ENCODE data around the gene TMPRSS2.

The TMPRSS2 gene

DNA sequence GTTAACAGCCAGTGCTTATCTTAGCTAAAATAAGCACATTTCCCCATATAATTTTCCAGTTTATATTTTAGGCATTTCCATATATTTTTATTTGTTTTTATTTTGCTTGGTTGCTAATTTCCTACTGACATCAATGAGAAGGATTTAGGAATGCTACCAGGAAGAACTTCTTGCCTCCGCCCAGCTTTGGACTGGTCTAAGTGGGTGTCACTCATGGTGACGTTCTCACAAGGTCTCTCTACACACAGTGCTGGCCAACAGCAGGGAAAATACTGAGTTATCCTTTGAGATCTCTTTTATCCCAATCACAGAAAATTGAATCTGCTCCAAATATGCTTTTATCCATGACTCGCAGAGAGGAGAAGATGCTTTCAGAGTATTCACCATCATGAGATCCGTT is 68.7 kb downstream of the TMPRSS2 start:
- no peaks in the 10 kb centered on the region for H3K27me3 ChIP-seq (replicated peaks; ENCODE audit: control insufficient read depth, insufficient read depth, low read length)
- no peak for DNase-seq (ENCODE audit: extremely low read depth, insufficient read length)
- no peak overlapping the region for H3K4me3 ChIP-seq (replicated peaks; ENCODE audit: low read depth, low read length)
- H3K36me3 ChIP-seq (ENCODE audit: control insufficient read depth, insufficient read depth, low read length) = peaks cover 52% of the 10 kb centered on the region
- TF ChIP-seq, protein P1, sequence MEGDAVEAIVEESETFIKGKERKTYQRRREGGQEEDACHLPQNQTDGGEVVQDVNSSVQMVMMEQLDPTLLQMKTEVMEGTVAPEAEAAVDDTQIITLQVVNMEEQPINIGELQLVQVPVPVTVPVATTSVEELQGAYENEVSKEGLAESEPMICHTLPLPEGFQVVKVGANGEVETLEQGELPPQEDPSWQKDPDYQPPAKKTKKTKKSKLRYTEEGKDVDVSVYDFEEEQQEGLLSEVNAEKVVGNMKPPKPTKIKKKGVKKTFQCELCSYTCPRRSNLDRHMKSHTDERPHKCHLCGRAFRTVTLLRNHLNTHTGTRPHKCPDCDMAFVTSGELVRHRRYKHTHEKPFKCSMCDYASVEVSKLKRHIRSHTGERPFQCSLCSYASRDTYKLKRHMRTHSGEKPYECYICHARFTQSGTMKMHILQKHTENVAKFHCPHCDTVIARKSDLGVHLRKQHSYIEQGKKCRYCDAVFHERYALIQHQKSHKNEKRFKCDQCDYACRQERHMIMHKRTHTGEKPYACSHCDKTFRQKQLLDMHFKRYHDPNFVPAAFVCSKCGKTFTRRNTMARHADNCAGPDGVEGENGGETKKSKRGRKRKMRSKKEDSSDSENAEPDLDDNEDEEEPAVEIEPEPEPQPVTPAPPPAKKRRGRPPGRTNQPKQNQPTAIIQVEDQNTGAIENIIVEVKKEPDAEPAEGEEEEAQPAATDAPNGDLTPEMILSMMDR (IDR thresholded peaks at IDR 0.05; ENCODE audit: insufficient read depth, low read length, poor library complexity, severe bottlenecking) = no peak

DNA sequence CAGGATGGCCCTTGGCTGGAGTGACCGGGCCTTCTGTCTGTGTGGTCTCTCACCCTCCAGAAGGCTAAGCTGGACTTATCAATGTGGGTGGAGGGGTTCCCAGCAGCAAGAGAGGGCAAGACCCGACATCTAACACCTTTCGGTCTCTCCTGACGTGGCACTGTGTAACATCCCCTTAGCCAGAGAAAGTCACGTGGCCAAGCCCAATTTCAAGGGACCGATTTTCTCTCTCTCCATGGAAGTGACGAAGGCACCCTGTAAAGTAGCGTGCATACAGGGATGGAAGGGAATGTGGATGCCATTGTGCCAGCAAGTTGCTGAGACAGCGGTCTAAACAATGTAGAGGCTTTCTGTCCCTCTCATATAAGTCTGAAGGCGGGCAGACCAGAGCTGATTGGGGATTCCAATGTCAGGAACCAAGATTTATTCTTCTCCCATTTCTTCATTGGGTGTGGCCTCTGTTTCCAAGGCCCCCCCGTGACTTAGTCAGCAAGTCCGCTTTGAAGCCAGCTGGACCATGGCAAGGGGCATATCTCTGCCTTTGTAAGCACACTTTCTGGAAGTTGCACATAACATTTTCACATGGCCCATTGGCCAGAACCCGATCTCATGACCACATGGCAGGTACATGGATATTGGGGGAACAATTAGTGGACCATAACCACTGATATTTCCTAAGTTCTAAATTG is 69.4 kb downstream of the TMPRSS2 start:
- DNase-seq (ENCODE audit: extremely low read depth, insufficient read length) = no peak
- Histone ChIP-seq H3K36me3 (ENCODE audit: control insufficient read depth, insufficient read depth, low read length) (peaks cover 50% of the 10 kb centered on the region), H3K27me3 (replicated peaks; ENCODE audit: control insufficient read depth, insufficient read depth, low read length) (no peaks in the 10 kb centered on the region), H3K4me3 (replicated peaks; ENCODE audit: low read depth, low read length) (no peak overlapping the region)
- TF ChIP-seq, protein P1 (IDR thresholded peaks at IDR 0.05; ENCODE audit: insufficient read depth, low read length, poor library complexity, severe bottlenecking) = no peak

DNA sequence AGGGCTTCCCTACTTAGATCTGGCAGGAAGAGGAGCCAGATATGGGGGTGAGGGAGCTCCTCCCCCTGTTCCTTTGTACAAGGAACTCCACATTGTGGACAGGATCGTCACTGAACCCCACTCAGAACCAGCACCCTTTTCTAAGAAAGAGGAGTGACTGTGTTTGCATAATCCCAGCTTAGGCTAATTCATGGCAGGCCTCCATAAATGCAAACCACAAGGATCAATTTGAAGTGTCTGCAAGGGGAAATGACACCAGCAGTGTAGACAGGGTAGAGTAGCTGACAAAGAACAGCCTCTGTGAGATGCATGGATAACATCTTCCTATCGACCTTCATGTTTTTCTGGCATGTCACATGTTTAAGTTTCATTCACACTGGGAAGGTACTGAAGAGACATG is 70.2 kb downstream of the TMPRSS2 start:
- TF ChIP-seq, protein P1 (IDR thresholded peaks at IDR 0.05; ENCODE audit: insufficient read depth, low read length, poor library complexity, severe bottlenecking) = no peak
- Histone ChIP-seq H3K4me3 (replicated peaks; ENCODE audit: low read depth, low read length) (no peak overlapping the region), H3K36me3 (ENCODE audit: control insufficient read depth, insufficient read depth, low read length) (peaks cover 51% of the 10 kb centered on the region), H3K27me3 (replicated peaks; ENCODE audit: control insufficient read depth, insufficient read depth, low read length) (no peaks in the 10 kb centered on the region)
- no peak for DNase-seq (ENCODE audit: extremely low read depth, insufficient read length)

DNA sequence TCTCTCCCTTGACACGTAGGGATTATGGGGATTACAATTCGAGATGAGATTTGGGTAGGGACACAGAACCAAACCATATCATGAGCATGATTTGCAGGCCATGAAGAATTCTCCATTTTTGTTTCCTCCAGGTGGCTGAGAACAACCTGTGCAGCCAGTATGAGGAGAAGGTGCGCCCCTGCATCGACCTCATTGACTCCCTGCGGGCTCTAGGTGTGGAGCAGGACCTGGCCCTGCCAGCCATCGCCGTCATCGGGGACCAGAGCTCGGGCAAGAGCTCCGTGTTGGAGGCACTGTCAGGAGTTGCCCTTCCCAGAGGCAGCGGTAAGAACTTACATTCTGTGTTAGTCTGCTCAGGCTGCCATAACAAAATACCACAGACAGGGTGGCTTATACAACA is 72.3 kb downstream of the TMPRSS2 start:
- Histone ChIP-seq H3K36me3 (ENCODE audit: control insufficient read depth, insufficient read depth, low read length) (peaks cover 50% of the 10 kb centered on the region), H3K27me3 (replicated peaks; ENCODE audit: control insufficient read depth, insufficient read depth, low read length) (no peaks in the 10 kb centered on the region), H3K4me3 (replicated peaks; ENCODE audit: low read depth, low read length) (no peak overlapping the region)
- TF ChIP-seq, protein P1 (IDR thresholded peaks at IDR 0.05; ENCODE audit: insufficient read depth, low read length, poor library complexity, severe bottlenecking) = no peak
- no peak for DNase-seq (ENCODE audit: extremely low read depth, insufficient read length)

DNA sequence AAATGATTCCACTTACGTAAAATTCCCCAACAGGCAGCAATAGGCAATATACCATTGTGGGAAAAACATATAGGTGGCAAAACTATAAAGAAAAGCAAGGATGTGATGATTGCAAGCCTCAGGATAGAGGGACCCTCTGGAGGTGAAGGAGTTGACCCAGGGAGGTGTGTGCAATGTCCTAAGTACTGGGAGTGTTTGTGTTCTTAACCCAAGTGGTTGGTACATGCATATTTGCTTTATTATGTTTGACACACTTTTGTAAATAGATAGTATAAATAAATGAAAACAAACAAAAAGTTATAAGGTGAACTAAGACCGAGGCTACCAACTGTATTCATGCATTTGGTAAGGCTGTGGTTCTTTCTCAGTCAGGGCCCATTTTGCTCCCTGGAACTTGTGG is 74.4 kb downstream of the TMPRSS2 start:
- H3K4me3 ChIP-seq (replicated peaks; ENCODE audit: low read depth, low read length) = no peak overlapping the region
- DNase-seq (ENCODE audit: extremely low read depth, insufficient read length) = no peak
- peaks cover 56% of the 10 kb centered on the region for H3K36me3 ChIP-seq (ENCODE audit: control insufficient read depth, insufficient read depth, low read length)
- H3K27me3 ChIP-seq (replicated peaks; ENCODE audit: control insufficient read depth, insufficient read depth, low read length) = no peaks in the 10 kb centered on the region
- TF ChIP-seq, protein P1 (IDR thresholded peaks at IDR 0.05; ENCODE audit: insufficient read depth, low read length, poor library complexity, severe bottlenecking) = no peak

Measured in GM06990 (cell line).